NOMO-1 treated with DMSO at 0.1 percent for 48 hours (cell line): ENCODE data around the gene FAM184A.
"Not testable (repeated sequence)": the region's sequence is repeated elsewhere in the genome, so short reads cannot be mapped to it uniquely, and the experiment has no call there.

Source experiments
- DNase-seq: peaks from one replicate; lab custom pipeline; 2025; ENCODE audit not compliant: unreplicated experiment; lab: John Stamatoyannopoulos, UW

Gene FAM184A

DNA sequence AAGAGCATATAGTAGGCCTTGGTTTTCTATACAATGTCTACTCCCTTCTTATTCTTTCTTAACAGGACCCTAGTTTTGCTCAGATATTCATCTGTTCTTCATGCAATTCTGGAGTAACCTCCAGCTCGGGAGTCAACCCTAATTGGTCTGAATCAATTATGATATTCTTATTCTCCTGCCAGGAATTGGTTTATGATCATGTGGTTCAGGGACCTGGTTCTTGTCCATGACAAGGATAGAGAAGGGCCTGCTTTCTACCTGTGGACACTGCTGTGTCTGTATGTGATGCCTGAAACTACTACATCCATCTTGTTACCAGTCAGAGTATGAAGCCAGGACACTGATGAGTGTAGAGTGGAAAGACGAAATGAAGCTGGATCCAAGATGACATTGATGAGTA lies 24.4 kb upstream of the FAM184A start:
- DNase-seq = no peak

- DNase-seq = no peak
Measured at GRCh38 chr6:119100115-119100514, 21.7 kb upstream of the FAM184A start.

DNA sequence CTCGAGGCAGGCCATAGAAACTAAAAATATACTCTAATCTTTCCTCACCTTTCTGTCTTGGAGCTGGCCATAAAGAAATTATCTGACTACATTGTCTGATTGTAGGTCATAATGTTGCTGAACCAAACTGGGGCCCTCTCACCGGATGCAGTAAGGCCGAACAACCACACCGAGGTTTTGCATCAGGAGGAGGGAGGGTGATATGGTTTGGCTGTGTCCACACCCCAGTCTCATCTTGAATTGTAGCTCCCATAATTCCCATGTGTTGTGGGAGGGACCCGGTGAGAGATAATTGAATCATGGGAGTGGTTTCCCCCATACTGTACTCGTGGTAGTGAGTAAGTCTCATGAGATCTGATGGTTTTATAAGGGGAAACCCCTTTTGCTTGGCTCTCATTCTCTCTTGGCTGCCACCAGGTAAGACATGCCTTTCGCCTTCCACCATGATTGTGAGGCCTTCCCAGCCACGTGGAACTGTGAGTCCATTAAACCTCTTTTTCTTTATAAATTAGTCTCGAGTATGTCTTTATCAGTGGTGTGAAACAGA lies 19.4 kb upstream of the FAM184A start:
- not testable (repeated sequence) for DNase-seq

- DNase-seq = no peak
Measured at GRCh38 chr6:119096721-119097565, 18.5 kb upstream of the FAM184A start.

- DNase-seq = no peak
Measured at GRCh38 chr6:119090256-119090655, 11.8 kb upstream of the FAM184A start.

DNA sequence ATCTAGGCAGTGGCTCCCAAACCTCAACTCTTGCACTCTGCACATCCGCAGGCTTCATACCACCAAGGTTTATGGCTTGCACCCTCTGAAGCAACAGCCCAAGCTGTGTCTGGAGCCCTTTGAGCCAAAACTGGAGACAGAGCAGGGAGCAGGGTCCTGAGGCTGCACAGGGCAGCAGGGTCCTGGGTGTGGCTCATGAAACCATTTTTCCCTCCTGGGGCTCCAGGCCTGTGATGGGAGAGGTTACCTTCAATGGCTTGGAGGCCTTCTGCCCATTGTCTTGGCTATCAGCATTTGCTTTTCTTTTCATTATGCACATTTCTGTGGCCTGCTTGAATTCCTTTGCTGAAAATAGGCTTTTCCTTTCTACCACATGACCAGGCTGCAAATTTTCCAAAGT lies 6.3 kb upstream of the FAM184A start:
- DNase-seq = no peak

GRCh38 chr6:119083007-119083406 lies 4.5 kb upstream of the FAM184A start:
- DNase-seq = no peak

- no peak for DNase-seq
Measured at GRCh38 chr6:119079283-119079809, 882 bp upstream of the FAM184A start.

DNA sequence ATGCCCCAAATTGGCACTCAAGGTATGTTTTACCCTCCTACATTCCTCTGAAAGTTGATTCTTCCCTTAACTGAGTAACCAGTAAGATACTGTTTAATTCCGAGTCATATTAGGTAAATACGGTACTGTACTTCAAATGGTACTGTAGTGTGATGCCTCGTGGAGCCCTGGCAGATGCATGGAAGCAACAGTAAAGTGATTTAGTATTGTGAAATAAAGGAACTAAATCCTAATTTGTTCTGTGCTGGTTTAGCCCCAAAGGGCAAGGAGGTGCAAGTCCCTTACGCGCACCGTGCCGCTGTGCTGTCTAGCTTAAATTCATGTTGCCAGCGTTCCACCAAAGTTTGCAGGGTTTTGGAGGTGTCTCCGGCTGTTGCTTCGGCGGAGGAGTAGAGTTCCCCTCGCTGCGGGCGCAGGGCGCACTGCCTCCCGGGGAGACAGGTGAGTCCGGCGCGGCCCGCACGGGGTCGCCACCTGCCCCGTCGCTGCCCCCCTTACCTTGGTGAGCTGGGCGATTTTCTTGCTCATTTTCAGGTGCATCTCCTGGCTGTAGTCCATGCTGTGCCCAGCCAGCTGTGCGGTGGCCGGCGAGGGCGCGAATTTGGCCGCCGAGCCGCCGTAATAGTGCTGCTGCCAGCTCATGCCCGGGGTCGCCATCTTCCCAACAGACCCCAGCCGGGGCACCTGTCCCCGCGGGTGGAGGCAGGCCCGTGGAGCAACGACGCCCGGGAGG lies 655 bp downstream of the FAM184A start:
- DNase-seq = no peak

GRCh38 chr6:119077391-119077642 lies 1.1 kb downstream of the FAM184A start:
- no peak for DNase-seq

- DNase-seq = no peak
Measured at GRCh38 chr6:119076576-119077390, 1.7 kb downstream of the FAM184A start.

DNA sequence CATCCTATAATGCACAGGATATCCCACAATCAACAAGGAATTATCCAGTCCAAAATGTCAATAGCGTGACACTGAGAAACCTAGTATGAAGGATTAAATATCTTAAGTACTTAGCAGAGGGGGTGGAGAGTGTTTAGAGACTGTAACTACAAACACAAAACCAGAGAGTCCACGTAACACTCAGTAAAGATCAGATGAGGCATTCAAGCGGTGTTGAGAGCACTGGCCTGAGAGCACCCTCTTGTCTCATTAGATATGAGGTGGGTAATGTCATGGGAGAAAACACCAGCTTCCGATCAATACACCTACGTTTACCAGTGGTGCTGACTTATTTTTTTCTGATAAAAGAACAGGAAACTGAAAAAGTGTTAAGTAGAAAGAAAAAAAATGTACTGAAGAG lies 2.3 kb downstream of the FAM184A start:
- DNase-seq = no peak

DNA sequence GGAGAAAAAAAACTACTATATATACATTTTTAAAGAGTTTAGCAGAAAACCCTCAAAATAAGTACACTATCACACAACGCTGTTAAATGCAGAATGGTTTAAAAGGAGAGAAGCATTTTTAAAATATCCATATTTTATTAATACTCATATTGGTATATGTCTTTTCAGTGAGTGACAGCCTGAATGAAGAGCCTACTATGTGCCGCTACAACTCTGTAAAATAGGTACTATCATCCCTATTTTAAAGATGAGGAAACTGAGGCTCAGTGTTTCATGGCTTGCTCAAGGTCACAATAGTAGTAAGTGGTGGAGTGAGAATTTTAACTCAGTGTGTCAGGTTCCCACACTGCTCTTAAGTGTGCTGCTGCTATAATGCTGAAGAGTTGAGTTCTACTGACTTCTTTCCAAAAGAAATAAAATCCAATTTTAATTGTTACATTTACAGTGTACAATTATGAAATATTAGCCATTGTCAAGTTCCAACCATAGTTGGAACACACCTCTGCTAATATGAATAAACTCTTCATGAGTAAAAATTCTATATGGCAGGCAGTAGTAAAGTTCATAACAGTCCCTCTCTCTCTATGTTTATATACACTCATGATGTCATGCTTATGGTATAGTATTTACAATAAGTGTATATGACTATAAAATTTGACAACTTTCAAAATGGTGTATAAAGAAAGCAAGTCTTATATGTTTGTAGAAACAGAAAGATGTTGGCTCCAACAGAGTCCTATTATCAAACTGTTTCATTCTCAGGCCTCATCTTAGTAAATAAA lies 3.1 kb downstream of the FAM184A start:
- no peak for DNase-seq

GRCh38 chr6:119073307-119074051 lies 5.0 kb downstream of the FAM184A start:
- DNase-seq = no peak

- DNase-seq = no peak
Measured at GRCh38 chr6:119071576-119071975, 6.9 kb downstream of the FAM184A start.

DNA sequence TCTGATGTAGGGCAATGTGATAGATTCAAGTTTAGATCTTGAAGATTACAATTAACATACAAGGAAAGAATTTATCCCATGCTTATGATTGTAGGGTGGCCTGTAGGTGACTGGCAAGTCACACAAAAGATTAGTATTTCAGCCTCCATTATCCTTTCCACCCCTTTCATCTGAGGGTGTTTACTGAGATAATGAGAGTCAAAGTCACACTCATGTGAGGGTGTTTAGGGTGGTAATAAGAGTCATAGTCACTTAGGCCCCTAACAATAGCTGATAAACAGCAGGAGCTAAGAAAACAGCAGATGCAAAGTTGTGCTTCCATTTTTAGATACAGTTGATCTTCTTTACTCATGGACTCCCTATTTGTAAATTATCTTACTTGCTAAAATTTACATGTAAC lies 11.4 kb downstream of the FAM184A start:
- no peak for DNase-seq

DNA sequence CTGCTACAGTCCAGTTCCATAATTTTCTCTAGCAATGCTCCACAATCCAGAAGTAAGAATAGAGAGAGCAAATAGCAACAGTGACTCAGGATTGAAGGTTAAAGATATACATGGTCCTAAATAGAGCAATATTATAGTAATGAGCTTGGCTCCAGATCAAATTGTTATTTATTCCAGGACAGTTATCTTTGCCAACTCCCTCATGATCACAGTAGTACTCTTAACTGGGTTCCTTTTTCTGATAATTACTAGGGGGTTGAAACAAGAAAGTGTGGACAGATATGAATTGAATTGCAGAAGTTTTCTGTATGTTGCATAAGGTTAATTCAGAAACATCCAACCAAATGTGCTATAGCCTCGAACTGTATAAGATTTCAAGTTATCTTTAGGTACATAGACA lies 11.9 kb downstream of the FAM184A start:
- no peak for DNase-seq

DNA sequence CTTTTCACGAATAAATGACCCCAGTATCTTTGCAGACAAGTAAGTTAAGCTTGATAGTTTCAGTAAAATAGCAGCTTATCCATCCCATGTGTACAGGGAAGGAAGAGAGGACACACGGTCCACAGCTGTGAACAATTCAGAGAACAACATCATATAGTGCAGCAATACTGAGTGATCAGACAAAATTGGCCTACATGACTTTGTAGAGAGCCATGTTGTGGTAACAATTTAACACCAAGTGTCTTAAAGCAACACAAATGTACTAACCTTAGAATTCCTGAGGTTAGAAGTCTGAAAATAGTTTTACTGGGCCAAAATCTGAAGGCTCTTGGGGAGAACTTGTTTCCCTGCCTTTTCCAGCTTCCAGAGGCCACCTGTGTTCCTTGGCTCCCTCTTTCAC lies 12.5 kb downstream of the FAM184A start:
- DNase-seq = no peak

DNA sequence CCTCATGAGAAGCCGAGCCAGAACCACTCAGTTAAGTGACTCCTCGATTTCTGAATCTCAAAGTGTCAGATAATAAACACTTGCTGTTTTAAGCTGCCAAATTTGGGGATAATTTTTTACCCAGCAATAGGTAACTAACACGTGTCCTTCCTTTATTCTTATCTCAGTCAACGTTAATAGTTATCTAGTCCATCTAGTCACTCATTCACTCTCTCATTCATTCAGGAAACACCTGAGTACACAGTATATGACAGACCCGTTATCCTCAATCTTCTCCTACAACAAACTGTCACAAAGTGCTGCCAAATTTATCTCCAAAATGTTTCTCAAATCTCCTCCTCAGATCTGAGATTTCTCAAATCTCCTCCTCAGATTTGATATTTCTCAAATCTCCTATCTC lies 13.1 kb downstream of the FAM184A start:
- DNase-seq = no peak

DNA sequence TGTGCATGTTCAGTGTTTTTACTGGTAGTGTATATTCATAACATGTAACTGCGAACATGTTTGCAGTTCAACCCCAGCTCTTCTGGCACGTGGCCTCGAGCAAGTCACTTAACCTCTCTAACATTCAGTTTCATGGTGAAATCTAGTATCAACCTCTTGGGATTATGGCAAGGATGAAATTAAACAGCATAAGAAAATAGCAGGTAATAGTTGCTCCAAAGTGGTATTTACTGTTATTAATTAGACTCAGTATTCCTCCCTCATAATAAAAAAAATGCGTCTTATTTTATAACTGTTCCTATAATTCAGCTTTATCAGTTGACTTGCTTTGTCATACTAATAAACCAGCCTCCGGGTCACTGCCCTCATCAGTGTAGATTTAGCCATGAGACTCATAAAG lies 15.0 kb downstream of the FAM184A start:
- DNase-seq = no peak
